Astrocyte of the spinal cord (primary cell): ENCODE measurements around the gene ATG4C.

Experiments
- DNase-seq: peaks from one replicate; pipeline ENCODE4 v3.0.0; 2011; ENCODE audit warnings: low read depth, low spot score
- H3K4me3 ChIP-seq: 2 replicates; pipeline ENCODE4 v1.5.1; 2011; ENCODE audit warnings: low read depth, mild to moderate bottlenecking, low read length, moderate library complexity
- CTCF ChIP-seq: IDR thresholded peaks from 2 replicates; pipeline ENCODE4 v1.5.1; 2012; ENCODE audit warnings: low read depth, mild to moderate bottlenecking, low read length, inconsistent platforms
- in situ Hi-C: cut with HindIII; loops from 2 replicates; pipeline ENCODE4 v1.10.0; 2017; ENCODE audit warnings: low sequenced_read_pairs

The ATG4C gene

GRCh38 chr1:62784509-62785365, 805 bp downstream of the ATG4C start:
- in situ Hi-C loops: no loop called here
- no peak for TF ChIP-seq CTCF
- H3K4me3 ChIP-seq: peak overlapping the region; percentile 90
- peak; percentile 45 for DNase-seq

- H3K4me3 ChIP-seq: no peak overlapping the region
- in situ Hi-C loops: no loop called here
- TF ChIP-seq CTCF: no peak
- no peak for DNase-seq
Observed at GRCh38 chr1:62790716-62791115, 6.8 kb downstream of the ATG4C start.

GRCh38 chr1:62794053-62794452, 10.1 kb downstream of the ATG4C start:
- no peak for TF ChIP-seq CTCF
- DNase-seq: no peak
- H3K4me3 ChIP-seq: no peak overlapping the region
- in situ Hi-C loops: no loop called here

GRCh38 chr1:62796221-62796620, 12.3 kb downstream of the ATG4C start:
- in situ Hi-C loops: no loop called here
- no peak for TF ChIP-seq CTCF
- DNase-seq: no peak
- H3K4me3 ChIP-seq: no peak overlapping the region

GRCh38 chr1:62799688-62800087, 15.8 kb downstream of the ATG4C start:
- no peak overlapping the region for H3K4me3 ChIP-seq
- in situ Hi-C loops: no loop called here
- DNase-seq: no peak
- no peak for TF ChIP-seq CTCF

- in situ Hi-C loops: no loop called here
Observed at GRCh38 chr1:62800281-62800680, 16.3 kb downstream of the ATG4C start.

More at GRCh38 chr1:62800281-62800680, 16.3 kb downstream of the ATG4C start:
- no peak for DNase-seq
- no peak for TF ChIP-seq CTCF
- H3K4me3 ChIP-seq: no peak overlapping the region
